NT2/D1 (cell line): ENCODE data around the gene PEAR1.

Source experiments
- SUZ12 ChIP-seq: IDR thresholded peaks from 2 replicates; pipeline ENCODE4 v1.6.1; 2011; ENCODE audit not compliant: insufficient read length, insufficient read depth; ENCODE audit errors: extremely low read depth
- ZNF274 ChIP-seq: IDR thresholded peaks from 2 replicates; pipeline ENCODE4 v1.6.1; 2011; ENCODE audit warnings: mild to moderate bottlenecking, low read depth, low read length

DNA sequence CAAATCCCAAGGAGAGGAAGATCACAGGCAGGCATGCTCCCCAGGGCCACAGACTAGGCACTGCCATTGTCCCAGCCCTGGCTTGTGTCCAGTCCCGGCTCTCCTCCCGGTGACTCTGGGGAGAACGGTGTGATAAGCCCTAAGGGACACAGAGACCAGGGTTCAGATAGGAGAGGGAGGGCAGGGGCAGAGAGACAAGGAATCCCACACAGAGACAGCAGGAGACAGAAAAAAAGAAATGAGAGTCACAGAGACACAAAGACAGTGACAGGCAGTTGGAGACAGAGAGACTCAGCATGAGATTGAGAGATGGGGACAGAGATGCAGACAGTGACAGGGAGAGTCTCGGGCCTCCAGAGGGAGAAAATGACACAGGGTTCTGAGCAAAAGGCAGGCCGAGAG lies 35.0 kb upstream of the PEAR1 start:
- TF ChIP-seq ZNF274: no peak
- no peak for TF ChIP-seq SUZ12
